Vagina (tissue), 2 donors: ENCODE results near the gene RPTOR. TPM values are rescaled to one million over a fixed set of nuclear protein-coding genes. Genes with fewer than 3 reads are reported as not detected.
A peak's percentile ranks its signal among the peaks of the same experiment; 100 is the strongest.

Experiments used
- DNase-seq, 2 donors: peaks; one replicate each; pipeline ENCODE4 v3.0.0-alpha.2; 2017; ENCODE audit errors: extremely low spot score in 2 of 2
- H3K27ac ChIP-seq: fragments of 200-600 bp; sonication (generic); one replicate; pipeline ENCODE4 v1.5.1; 2019
- H3K27me3 ChIP-seq: fragments of 200-600 bp; sonication (generic); one replicate; pipeline ENCODE4 v1.5.1; 2019
- H3K36me3 ChIP-seq, 2 donors: fragments of 200-600 bp; sonication (generic); one replicate each; pipeline ENCODE4 v1.5.1; 2017 to 2019
- H3K4me1 ChIP-seq: fragments of 200-600 bp; sonication (generic); one replicate; pipeline ENCODE4 v1.5.1; 2019
- H3K4me3 ChIP-seq, 2 donors: fragments of 200-600 bp; sonication (generic); 1 replicate in 1 of 2; 2 replicates in 1 of 2; pipeline ENCODE4 v1.5.1; 2016 to 2019
- H3K9me3 ChIP-seq: fragments of 200-600 bp; sonication (generic); one replicate; pipeline ENCODE4 v1.5.1; 2019
- POLR2A ChIP-seq, 2 donors: fragments of 450-650 bp; IDR thresholded peaks; one replicate each; pipeline ENCODE4 v1.6.1; 2017; ENCODE audit warnings: antibody characterized with exemption in 2 of 2, mild to moderate bottlenecking in 2 of 2, moderate library complexity in 2 of 2
- POLR2AphosphoS5 ChIP-seq, 2 donors: sonication (generic); formaldehyde crosslinking; IDR thresholded peaks; one replicate each; pipeline ENCODE4 v1.9.0; 2017; ENCODE audit warnings: antibody characterized with exemption in 2 of 2, mild to moderate bottlenecking in 2 of 2, low read depth in 1 of 2; ENCODE audit not compliant: insufficient read depth in 1 of 2
- intact Hi-C: fragments of 100-400 bp; cut with DNase I; formaldehyde crosslinking; loops from one replicate; pipeline ENCODE4 v1.15.1; 2023
- total RNA-seq: library from RNA; depleted of rRNA; stranded (reverse); fragments of >200 nt; gene quantifications from one replicate; pipeline ENCODE4 v1.2.3, GENCODE V29; 2016
- TF ChIP-seq, protein P1 (sequence below), 3 experiments: fragments of 450-650 bp in 2 of 3; fragments of 200-600 bp in 1 of 3; sonication (generic) in 1 of 3; IDR thresholded peaks; one replicate each; pipeline ENCODE4 v1.5.1; 2017 to 2019; ENCODE audit warnings: antibody characterized with exemption in 3 of 3, mild to moderate bottlenecking in 2 of 3, moderate library complexity in 2 of 3

RPTOR gene
- total RNA-seq, 1 donor from 2014 or later = 38.3 TPM

DNA sequence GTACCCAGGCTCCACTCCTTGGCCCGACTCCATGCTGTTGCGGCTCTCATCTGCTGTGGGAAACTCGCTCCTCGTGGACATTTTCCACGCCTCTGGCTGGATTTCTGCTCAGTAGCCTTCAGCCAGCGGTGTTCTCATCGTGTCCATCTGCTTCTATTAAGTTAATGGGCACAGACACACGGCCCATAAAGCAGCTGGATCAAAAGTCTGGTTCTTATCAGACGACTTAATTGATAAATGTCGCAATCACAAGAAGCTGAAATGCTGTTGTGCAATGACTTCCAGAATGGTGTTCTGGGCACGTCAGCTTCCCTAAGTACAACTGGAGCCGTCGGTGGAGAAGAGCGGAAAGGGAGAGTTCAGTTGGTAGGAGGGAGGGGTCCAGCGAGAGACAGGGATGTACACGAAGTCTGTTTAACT is 235.3 kb downstream of the RPTOR start:
- no peak for DNase-seq
- intact Hi-C loops = no loop called here
- peaks cover 6% of the 10 kb centered on the region for H3K4me1 ChIP-seq
- TF ChIP-seq POLR2A (IDR thresholded peaks at IDR 0.05) (no peak), POLR2AphosphoS5 (IDR thresholded peaks at IDR 0.05; ENCODE audit: insufficient read depth in 1 of 2, low read depth in 1 of 2) (peak; percentile 47 to 67)
- H3K36me3 ChIP-seq = no peaks in the 10 kb centered on the region
- no peaks in the 10 kb centered on the region for H3K27me3 ChIP-seq
- H3K9me3 ChIP-seq = no peaks in the 10 kb centered on the region
- H3K4me3 ChIP-seq = no peak overlapping the region
- peak overlapping the region; percentile 60 for H3K27ac ChIP-seq

DNA sequence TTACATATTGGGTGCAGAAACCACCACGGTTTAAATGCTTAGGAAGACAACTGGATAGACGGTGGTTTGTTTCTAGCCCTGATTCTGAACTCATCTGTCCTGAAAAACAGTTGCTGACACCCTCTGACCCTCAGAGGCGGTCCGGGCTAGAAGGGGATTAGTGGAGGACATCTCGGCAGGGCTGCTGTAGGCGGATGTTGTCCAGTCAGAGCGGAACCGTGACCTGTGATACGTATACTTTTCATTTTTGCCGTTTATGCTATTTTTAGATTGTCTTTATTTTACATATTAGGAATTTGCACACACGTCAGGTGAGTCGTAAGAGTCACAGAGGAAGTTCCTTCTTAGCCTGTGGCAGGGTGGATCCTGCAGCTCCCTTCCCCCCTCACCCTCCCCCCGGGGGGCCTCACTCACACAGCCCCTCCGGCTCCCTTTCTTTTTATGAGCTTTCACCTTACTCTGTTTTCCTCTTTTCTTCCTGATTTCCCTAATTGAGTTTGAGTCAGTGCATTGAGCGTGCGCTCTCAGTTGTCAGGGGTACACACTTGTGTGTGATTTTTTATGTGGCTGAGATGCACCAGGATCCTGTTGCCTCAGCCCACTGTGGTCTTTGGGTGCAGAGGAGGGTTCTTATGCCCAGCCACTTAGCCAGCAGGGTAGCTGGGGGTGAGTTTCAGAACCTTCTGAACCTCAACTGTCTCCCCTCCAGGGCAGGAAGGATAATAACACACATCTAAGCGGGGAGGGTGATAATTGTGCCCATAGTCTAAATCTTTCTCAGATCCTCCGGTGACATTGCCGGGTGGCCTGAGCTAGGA is 236.0 kb downstream of the RPTOR start:
- Histone ChIP-seq H3K4me3 (no peak overlapping the region), H3K27ac (peak overlapping the region; percentile 60), H3K4me1 (peaks cover 6% of the 10 kb centered on the region), H3K9me3 (no peaks in the 10 kb centered on the region), H3K27me3 (no peaks in the 10 kb centered on the region), H3K36me3 (no peaks in the 10 kb centered on the region)
- intact Hi-C loops = no loop called here
- DNase-seq = no peak
- no peak for TF ChIP-seq POLR2A (IDR thresholded peaks at IDR 0.05)
- TF ChIP-seq, protein P1, sequence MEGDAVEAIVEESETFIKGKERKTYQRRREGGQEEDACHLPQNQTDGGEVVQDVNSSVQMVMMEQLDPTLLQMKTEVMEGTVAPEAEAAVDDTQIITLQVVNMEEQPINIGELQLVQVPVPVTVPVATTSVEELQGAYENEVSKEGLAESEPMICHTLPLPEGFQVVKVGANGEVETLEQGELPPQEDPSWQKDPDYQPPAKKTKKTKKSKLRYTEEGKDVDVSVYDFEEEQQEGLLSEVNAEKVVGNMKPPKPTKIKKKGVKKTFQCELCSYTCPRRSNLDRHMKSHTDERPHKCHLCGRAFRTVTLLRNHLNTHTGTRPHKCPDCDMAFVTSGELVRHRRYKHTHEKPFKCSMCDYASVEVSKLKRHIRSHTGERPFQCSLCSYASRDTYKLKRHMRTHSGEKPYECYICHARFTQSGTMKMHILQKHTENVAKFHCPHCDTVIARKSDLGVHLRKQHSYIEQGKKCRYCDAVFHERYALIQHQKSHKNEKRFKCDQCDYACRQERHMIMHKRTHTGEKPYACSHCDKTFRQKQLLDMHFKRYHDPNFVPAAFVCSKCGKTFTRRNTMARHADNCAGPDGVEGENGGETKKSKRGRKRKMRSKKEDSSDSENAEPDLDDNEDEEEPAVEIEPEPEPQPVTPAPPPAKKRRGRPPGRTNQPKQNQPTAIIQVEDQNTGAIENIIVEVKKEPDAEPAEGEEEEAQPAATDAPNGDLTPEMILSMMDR (IDR thresholded peaks at IDR 0.05) = no peak
- no peak for TF ChIP-seq POLR2AphosphoS5 (IDR thresholded peaks at IDR 0.05; ENCODE audit: insufficient read depth in 1 of 2, low read depth in 1 of 2)

DNA sequence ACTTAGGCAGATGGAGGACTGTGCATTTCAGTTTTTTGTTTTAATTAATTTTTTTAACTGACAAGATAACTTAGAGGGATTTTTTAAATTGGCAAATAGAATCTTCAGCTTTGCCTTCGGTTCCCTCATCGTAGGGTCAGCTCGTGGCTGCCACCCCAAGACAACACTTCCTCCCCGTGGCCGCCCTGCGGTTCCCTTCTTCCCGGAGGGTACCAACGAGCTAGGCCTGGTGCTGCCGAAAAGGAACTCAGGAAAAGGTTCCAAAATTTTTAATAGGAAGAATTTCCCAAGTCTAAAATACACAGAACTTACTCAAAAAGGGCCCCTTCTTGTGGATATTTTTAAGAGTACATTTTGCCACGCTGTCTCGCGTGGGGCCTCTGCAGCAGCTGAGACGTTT is 236.6 kb downstream of the RPTOR start:
- intact Hi-C loops = no loop called here
- Histone ChIP-seq H3K9me3 (no peaks in the 10 kb centered on the region), H3K4me3 (no peak overlapping the region), H3K4me1 (peaks cover 6% of the 10 kb centered on the region), H3K27ac (no peak overlapping the region), H3K27me3 (no peaks in the 10 kb centered on the region), H3K36me3 (no peaks in the 10 kb centered on the region)
- TF ChIP-seq POLR2AphosphoS5 (IDR thresholded peaks at IDR 0.05; ENCODE audit: insufficient read depth in 1 of 2, low read depth in 1 of 2) = no peak
- no peak for TF ChIP-seq POLR2A (IDR thresholded peaks at IDR 0.05)
- TF ChIP-seq, protein P1 (IDR thresholded peaks at IDR 0.05) = no peak
- no peak for DNase-seq

DNA sequence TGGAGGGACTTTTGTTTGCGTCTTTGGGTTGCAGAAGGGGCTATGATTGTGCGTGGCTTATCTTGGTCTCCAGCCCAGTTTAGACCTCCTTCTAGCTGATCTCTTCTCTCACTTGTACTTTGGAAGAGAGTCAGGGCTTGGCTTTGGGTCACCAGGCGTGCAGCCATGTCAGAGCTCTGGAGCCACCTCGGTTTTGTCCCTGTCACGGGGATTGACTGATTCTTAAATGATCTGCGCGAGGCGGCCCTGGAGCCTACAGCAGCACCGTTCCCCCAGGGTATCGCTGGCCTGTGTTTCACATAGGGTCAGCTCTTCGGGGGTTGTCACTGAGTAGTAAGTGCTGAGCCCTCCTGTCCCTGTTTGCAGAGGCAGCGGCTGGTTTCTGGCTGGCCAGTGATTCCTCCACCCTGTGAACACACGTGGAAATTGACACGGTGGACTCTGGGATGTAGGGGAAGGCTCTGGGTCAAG is 237.2 kb downstream of the RPTOR start:
- DNase-seq = no peak
- Histone ChIP-seq H3K9me3 (no peaks in the 10 kb centered on the region), H3K4me3 (no peak overlapping the region), H3K27ac (no peak overlapping the region), H3K36me3 (no peaks in the 10 kb centered on the region), H3K4me1 (peaks cover 6% of the 10 kb centered on the region), H3K27me3 (no peaks in the 10 kb centered on the region)
- TF ChIP-seq, protein P1 (IDR thresholded peaks at IDR 0.05) = no peak
- TF ChIP-seq POLR2A (IDR thresholded peaks at IDR 0.05) (no peak), POLR2AphosphoS5 (IDR thresholded peaks at IDR 0.05; ENCODE audit: insufficient read depth in 1 of 2, low read depth in 1 of 2) (no peak)
- intact Hi-C loops = no loop called here

DNA sequence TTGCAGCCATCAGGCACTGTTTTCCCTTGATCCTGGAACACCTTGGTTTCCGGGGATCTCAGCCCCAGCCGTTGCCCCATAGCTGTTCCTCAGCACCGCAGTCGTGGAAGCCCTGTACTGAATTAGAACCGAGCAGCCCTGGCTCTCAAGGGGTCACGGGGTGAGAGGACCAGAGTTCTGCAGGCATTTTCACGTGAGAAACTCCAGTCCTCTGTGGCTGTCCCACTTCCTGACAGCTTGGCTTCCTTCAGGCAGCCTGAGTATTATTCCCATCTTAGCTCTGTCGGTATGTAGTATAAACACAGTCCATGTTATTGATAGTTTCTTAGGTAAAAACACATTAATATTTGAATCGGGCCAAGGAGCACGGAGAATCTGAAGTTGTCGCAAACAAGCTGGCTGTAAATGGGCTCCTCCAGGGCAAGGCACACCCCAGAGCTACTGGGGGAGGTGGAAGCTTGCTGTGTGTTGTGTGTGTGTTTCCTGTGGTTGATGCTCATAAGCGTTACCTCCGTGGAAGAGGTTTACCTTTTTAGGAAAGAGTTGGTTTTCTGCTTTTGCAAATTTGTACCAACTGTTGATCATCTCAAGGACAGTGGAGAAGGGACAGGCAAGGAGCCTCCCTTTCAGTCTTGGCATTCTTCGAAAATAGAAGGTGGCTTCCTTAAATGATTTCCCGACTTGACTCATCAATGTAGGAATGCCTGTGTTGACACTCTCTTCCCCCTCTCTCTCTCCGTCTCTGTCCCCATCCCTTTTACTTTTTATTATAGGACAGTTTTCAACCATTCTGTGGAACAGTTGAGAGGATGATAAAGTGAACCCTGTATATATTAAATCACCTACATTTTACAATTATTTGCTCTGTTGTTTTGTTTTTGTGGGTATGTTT is 238.1 kb downstream of the RPTOR start:
- Histone ChIP-seq H3K4me1 (peaks cover 6% of the 10 kb centered on the region), H3K9me3 (no peaks in the 10 kb centered on the region), H3K4me3 (no peak overlapping the region), H3K27ac (peak overlapping the region; percentile 4), H3K36me3 (no peaks in the 10 kb centered on the region), H3K27me3 (no peaks in the 10 kb centered on the region)
- TF ChIP-seq POLR2AphosphoS5 (IDR thresholded peaks at IDR 0.05; ENCODE audit: insufficient read depth in 1 of 2, low read depth in 1 of 2) (no peak), POLR2A (IDR thresholded peaks at IDR 0.05) (no peak)
- TF ChIP-seq, protein P1 (IDR thresholded peaks at IDR 0.05) = no peak
- intact Hi-C loops = no loop called here
- no peak for DNase-seq
